ENCODE data around the gene MICU2.

MICU2 gene

DNA sequence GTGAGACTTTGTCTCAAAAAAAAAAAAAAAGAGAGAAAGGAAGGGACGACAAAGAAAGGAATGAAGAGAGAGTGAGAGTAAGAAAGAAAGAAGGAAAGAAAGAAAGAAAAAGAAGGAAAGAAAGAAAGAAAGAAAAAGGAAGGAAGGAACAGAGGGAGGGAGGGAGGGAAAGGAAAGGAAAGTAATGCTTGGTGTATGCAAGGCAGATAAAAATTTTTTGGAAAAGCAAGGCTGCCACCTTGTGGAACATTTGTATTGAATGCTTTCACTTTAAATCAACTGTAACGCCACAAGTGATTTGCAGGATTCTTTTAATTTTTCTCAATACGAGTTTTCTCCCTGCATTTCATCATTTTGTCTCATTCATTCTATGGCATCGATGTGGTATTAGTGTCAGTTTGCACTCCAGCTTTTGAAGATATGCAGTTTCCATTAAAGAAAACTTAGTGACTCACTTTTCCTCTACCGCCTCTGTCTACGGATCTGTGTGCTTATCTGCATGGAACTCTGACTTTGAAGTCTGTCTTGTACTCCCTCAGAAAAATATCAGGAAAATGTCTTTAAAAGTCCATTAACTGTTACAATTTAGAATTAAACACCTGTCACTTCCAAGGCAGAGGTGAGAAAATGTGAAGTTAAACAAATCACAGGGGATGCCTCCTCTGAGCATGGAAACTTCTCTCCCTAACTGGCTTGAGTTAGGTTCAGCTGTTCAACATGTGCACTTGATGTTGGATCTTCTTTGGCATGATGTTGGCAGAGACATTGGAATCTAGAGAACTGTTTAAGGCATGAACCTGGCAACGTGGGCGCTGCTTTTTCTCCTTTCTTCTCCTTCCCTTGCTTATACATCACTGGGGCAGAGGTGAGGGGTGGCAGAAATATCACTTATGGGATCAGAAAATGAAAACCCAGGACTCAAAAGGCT, 124.8 kb downstream of the MICU2 start:
- DNase-seq: peak in 1 of 4 experiments; percentile 2

DNA sequence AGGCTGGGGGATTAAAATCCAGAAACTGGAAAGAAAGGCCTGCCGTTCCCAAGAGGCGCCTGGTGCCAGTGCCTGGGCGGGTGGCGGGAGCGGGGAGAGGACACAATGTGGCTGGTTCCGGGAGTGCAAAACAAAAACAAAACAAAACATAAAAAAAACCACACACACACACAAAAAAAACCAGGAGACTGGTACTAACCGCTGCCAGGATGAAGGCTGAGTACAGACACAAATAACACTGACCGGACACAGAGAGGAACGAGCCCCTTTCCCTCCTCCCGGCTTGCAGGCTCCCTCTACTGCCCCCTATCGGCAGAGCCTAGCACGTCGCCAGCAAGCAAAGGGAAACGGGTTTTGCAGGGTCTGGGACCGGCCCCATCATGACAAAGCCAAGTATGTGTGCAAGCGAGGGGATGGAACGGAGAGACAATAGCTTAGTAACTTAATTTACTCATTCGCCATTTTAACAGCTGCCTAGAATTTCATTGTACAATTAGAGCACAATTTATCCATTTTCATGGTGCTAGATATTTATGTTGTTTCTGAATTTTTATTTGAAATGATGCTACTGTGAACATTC, 127.0 kb downstream of the MICU2 start:
- DNase-seq: peak; percentile 38 to 68 (median 57)

DNA sequence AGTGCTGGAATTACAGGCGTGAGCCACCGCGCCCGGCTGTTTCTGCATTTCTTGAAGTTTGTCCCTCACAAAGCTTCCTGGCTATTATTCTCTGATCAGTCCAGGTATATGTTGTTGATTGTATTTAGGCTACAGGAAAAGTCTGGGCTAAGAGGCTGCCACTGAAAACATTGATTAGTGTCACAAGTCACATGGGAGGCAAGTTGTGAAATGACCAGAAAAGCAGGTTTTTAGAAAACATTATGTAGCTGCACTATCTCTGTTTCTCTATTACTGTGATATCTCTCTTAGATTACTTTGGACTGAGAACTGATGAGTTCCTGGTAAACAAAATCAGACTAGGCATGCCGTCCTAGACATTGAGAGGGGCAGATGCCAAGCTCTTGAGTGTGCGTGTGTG, 128.9 kb downstream of the MICU2 start:
- DNase-seq: no peak

DNA sequence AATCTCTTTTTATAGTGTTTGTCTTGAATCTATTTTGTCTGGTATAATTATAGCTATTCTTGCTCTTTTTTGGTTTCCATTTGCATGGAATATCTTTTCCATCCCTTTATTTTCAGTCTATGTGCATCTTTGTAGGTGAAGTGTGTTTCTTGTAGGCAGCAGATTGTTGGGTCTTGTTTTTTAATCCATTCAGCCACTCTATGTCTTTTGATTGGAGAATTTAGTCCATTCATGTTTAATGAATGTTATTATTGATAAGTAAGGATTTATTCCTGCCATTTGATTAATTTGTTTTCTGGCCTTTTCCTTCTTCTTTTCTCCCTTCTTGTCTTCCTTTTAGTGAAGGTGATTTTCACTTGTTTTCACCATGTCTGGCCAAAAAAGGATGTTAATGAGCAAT, 133.2 kb downstream of the MICU2 start:
- DNase-seq: no peak

DNA sequence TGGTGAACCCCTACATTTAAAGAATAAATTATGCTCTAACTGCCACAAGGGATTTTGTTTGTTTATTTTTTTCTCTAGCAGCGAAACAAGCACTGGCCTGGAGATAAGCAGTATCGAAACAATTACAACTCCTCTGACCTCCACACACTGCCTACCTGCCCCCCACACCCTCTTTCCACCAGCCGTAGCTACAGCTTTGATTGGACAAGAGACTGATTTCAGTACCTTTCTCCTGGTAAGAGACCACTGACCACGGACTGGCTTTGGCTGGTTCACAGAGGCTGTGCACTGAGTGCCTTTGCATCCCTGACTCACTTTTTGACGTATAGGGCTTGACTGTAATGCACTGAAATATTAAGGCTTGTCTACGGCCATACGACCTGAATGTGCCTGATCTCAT, 137.4 kb downstream of the MICU2 start:
- DNase-seq: no peak

DNA sequence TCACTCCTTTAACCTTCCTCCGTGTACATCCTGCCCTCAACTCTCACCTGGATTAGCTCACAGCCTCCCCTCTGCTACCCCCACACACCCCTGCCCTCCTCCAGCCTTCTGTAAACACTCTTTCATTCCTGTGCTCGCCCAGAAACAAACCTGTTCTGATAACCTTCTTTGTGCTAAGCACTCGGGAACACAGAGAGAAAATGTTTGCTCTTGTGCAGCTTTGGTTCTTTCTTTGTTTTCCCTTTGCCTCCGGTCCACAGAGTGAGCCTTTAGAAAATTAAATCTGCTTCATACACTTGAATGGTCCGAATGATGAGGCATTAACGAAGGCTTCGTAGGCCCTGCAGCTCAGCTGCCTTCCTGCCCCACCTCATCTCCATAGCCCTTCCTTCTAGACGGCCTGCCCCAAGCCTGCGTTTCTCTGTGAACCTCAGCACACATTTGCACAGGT, 138.2 kb downstream of the MICU2 start:
- no peak for DNase-seq

DNA sequence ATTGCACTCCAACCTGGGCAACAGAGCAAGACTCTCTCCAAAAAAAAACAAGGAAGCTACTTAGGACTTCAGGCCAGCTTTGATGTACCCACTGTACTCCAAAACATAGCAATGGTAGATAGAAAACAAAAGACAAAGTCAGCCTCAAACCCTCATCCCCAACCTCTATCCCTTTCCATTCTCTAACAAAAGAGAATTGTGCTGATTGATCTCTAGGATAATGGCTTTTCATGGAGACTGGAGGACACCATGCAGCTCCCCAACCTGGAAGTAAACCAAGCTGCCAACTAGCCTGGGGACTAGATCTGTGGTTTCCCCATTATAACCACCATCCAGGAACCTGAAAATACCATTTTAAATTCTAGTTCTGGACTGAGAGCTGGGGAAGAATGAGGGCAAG, 140.5 kb downstream of the MICU2 start:
- no peak for DNase-seq

DNA sequence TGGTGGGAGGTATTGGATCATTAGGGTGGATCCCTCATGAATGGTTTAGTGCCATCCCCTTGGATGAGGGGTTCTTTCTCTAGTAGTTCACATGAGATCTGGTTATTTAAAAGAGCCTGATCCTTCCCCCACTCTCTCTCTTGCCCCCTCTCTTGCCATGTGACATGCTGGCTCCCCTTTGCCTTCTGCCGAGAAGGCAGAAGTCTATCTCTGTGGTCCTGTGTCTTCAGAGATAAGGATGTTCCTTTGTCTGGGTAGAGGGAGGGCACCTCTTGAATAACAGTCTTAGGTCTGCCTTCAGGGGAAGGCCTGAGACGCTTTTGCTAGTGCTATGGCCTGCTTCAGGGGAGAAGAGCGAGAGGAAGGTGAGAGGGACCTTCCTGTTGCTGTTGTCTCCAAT, 142.8 kb downstream of the MICU2 start:
- no peak for DNase-seq

DNA sequence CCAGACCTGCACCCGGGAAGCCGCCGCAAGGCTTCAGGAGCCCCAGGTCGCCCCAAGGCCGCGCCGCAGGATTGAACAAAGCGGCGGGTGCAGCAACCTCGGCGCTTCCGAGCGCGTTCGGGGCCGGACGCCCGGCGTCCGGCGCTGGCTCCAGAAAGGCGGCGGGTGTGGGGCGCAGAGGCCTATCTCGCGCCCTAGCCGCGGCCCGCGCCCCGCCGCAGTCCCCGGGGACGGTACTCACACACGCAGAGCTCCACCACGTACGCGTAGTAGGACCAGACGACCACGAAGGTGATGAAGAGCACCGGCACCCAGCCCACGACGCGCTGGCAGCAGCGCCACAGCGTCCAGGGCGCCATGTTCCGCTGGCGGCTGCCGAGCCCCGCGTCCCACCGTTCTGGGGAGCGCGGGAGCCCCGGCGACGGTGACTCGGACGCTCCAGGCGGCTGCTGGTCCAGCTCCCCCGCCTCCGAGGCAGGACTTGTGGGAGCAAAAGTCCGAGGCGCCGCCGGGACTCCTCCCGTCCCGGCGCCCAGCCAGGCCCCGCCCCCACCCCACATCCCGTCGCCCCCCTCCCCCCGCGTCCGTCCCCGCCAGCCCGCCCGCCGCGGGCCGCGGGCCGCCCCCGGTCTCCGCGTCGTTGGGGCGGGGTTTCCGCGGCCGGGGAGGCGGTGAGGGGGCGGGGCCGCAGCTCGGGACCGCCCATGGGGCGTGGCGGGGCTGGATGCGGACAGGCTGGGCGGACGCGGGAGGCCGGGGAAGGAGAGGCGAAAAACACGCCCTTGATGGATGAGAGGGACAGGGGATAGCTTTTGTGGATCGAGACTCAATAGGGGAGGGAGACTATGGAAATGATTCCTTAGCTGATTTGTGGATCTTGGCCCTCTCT, 144.9 kb downstream of the MICU2 start, which contains the start of gene ZDHHC20:
TSS of gene ZDHHC20 (minus strand) at position 491 of the 889 bp plus-strand sequence. CDS start at position 359, 132 bp downstream.
- DNase-seq: peak; percentile 66 to 88 (median 82)

DNA sequence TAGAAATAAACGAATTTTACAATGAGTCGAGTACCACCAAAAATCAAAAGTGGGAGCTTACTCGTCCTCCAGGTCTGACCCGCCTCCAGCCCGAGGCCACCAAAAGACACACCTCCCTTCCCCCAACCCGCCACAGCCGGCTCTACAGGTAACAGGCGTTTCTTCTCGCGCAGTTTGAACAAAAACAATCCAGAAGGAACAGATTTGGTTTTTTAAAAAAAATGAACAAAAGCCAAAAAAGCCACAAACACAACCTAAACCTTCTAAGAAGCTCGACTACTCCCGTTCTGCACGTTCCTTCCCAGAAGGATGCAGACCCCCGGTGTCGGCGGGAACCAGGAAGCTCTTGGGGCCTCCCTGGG, 145.5 kb downstream of the MICU2 start:
- DNase-seq: peak in 2 of 4 experiments; percentile 7 to 27

DNA sequence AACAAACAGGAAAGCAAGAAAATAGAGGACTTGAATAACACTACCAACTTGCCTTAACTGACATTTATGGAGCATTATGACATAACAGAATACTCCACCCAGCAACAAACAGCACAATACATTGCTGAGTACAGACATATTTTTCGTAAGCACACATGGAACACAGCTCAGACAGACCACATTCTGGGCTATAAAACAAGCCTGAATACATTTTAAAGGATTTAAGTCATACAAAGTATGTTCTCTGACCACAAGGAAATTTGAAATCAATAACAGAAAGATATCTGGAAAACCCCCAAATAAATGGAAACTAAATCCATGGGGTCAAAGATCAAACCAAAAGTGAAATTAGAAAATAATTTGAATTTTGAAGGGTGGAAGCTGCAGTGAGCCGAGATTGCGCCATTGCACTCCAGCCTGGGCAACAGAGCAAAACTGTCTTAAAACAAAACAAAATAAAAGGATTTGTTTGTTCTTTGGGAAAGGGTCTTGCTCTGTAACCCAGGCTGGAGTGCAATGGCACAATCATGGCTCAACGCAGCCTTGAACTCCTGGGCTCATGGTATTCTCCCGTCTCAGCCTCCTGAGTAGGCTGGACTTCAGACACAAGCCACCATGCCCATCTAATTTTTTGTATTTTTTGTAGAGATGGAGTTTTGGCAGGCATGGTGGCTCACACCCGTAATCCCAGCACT, 150.4 kb downstream of the MICU2 start:
- no peak for DNase-seq

DNA sequence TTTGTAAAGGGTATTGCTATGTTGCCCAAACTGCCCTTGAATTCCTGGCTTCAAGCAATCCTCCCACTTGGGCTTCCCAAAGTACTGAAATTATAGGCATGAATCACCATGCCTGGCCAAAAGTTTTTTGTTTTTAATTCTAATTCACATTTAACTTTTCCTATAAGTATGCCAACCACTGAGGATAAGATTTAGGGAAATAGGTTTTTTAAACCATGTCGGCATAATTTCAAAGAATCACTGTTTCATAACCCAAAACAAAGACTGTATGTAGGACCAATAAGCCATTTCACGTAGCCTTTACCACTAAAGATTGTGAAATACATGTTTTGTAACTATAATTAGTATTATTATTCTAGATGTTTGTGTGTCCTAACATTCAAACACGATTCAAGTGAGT, 153.0 kb downstream of the MICU2 start:
- no peak for DNase-seq

DNA sequence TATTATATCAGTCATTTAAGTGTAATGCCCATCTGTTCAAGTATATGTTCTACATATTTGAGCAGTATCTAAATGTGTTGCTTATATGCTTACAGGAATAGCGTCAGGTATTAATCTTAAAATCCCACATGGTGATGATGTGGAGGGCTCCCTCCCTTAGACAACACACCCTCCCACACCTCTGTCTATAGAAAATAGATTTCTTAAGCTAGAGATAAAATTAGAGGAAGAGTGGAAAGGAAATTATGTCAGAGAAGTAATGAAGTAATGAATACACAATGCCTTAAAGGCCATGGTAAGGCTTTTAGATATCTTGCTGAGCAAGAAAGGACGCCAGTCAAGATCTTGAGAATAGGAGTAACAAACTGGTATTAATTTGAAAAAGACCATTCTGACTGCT, 157.3 kb downstream of the MICU2 start:
- no peak for DNase-seq

DNA sequence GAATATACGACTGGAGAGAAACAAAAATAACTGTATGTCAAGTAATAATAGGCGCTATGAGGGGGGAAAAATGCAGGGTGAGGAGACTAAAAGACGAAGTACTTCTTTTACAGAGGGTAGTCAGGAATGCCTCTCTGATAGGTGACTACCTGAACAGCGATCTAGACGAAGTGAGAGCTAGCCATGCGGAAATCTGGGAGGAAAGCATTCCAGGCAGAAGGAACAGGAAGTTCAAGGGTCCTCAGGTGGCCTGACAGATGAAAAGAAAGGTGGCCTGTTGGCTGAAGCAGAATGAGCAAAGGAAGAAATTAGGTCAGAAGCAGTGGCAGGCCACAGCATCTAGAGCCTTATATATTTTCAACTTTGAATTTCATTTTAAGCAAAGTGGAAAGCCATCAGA, 158.2 kb downstream of the MICU2 start:
- DNase-seq: no peak

DNA sequence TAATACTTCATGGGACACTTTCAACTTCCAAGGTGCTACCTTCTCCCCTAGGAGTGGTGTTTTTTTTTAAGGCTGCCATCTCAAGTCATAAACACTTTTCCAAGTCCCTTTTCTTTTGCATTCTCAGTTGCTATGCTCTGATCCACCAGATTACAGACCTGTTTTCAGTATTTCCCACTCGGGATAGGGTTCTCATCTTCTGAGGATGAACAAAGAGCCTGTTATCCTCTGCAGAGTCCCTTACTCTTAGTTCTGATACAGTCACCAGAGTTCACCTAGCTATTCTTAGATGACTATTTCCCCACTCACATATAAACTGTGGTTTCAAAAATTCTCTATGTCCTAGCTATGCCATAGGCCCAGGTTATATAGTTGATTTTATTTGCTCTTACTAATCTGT, 160.8 kb downstream of the MICU2 start:
- no peak for DNase-seq
